GM10266 (cell line): Measurements from ENCODE around the gene TRMT2B.
"Not testable (repeated sequence)": the region's sequence is repeated elsewhere in the genome, so short reads cannot be mapped to it uniquely, and the experiment has no call there.

Experiments used
- DNase-seq: peaks from one replicate; pipeline ENCODE4 v3.0.0; 2012; ENCODE audit errors: extremely low spot score
- TF ChIP-seq, protein P1 (sequence below): IDR thresholded peaks from 2 replicates; pipeline ENCODE4 v1.5.1; 2012; ENCODE audit warnings: mild to moderate bottlenecking, low read depth; ENCODE audit not compliant: control insufficient read depth, insufficient read depth; ENCODE audit errors: missing control alignments

The TRMT2B gene

DNA sequence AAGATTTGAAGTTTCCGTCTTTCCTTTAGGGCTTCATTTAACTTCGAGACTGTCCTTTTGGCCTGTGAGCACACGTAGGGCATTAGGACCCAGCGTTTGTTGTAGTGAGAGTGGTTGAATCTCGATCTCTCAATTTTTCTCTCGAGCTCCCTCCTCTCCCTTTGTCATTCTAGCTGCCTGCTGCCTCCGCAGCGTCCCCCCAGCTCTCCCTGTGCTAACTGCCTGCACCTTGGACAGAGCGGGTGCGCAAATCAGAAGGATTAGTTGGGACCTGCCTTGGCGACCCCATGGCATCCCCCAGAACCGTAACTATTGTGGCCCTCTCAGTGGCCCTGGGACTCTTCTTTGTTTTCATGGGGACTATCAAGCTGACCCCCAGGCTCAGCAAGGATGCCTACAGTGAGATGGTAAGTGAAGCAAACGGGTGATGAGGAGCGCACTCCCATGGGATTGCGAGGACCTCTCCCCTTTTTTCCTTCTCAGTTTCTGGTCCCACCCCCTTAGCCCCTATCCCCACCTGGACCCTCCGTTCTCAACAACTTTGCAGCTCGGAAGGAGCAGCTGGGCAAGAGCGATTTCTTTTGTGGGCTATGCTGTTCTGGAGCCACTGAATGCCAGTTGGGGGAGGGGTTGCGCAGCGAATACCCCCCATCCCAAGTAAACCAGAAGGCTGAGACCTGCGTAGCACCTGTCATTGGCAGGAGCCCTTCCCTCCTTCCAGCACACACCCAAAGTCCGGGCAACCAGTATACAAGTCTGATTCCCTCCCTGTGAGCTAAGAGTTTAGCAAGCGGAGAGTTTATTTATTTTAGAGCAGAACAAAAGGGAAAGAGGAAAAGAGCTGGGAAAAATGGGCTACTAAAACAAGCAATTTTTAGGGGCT lies 27.0 kb upstream of the TRMT2B start, which contains the start of gene TMEM35A:
TMEM35A (plus strand) TSS at position 164 of the 883 bp plus-strand sequence; CDS start at position 288, 124 bp downstream.
- TF ChIP-seq, protein P1, sequence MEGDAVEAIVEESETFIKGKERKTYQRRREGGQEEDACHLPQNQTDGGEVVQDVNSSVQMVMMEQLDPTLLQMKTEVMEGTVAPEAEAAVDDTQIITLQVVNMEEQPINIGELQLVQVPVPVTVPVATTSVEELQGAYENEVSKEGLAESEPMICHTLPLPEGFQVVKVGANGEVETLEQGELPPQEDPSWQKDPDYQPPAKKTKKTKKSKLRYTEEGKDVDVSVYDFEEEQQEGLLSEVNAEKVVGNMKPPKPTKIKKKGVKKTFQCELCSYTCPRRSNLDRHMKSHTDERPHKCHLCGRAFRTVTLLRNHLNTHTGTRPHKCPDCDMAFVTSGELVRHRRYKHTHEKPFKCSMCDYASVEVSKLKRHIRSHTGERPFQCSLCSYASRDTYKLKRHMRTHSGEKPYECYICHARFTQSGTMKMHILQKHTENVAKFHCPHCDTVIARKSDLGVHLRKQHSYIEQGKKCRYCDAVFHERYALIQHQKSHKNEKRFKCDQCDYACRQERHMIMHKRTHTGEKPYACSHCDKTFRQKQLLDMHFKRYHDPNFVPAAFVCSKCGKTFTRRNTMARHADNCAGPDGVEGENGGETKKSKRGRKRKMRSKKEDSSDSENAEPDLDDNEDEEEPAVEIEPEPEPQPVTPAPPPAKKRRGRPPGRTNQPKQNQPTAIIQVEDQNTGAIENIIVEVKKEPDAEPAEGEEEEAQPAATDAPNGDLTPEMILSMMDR, result no peak
- no peak for DNase-seq

GRCh38 chrX:101071582-101071981 lies 19.7 kb upstream of the TRMT2B start:
- TF ChIP-seq, protein P1, result no peak
- no peak for DNase-seq

- TF ChIP-seq, protein P1, result no peak
- no peak for DNase-seq
Observed at GRCh38 chrX:101062176-101062575, 10.3 kb upstream of the TRMT2B start.

DNA sequence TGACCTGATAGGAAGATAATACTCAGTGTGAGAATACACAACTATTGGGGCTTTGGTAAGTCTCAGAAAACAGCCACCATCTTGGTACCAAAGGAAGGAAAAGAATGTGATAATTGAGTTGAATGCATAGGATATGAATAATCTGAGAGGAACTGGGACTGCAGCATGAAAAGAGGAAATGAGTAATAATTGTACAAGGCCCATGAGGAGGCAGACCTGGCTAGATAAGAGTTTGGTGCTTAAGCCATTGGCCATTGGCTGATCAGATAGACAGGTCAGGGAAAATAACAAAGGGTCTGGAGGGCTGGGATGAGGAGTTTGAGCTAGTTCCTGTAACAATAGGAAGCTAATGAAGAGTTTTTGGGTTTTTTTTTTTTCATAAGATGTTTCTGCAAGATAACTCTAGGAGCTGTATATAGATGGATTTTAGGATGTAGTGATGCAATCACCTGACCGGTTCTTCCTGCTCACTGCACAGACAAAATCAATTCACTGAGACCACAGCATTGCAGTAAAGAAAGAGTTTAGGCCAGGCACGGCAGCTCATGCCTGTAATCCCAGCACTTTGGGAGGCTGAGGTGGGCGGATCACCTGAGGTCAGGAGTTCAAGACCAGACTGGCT lies 5.3 kb upstream of the TRMT2B start:
- peak; percentile 19 for DNase-seq

GRCh38 chrX:101056551-101056950 lies 4.6 kb upstream of the TRMT2B start:
- not testable (repeated sequence) for DNase-seq

More for the DNA sequence above, 5.3 kb upstream of the TRMT2B start:
- TF ChIP-seq, protein P1, result no peak

DNA sequence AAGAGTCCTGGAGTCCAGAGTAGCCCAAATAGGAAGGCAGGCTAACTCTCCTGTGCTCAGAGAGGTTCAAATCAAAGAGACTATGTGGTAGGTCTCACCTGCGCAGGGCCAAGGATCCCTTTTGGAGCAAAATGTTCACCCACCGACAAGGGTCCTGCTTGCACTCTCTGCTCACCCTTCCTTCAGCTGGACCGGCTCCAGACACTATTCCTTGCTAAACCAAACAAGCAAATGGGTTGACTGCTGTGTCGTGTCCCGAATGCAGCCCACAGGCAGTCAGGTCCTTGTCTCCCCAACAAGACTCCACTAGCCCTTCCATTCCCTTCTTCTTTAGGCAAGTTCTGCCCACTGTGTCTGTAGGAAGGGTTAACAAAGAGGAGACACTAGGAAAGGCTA lies 760 bp downstream of the TRMT2B start:
- DNase-seq, result no peak
- TF ChIP-seq, protein P1, result no peak

GRCh38 chrX:101040197-101040596 lies 11.7 kb downstream of the TRMT2B start:
- TF ChIP-seq, protein P1, result no peak
- no peak for DNase-seq
